HEK293 (cell line): ENCODE results near the gene SNAPIN.
A peak's percentile ranks its signal among the peaks of the same experiment; 100 is the strongest.

Source experiments
- CTCF ChIA-PET: fragments of 350-600 bp; formaldehyde crosslinking; extraction: SDS; loops from one replicate; lab custom pipeline; 2021; ENCODE audit warnings: antibody characterized with exemption; lab: Yijun Ruan, JAX
- POLR2A ChIA-PET: fragments of 300-600 bp; formaldehyde crosslinking; extraction: SDS; loops from one replicate; lab custom pipeline; 2020; ENCODE audit warnings: antibody characterized with exemption, inconsistent platforms; lab: Yijun Ruan, JAX
- H3K27ac ChIP-seq: fragments of 200-500 bp; sonication (Bioruptor generic); 2 replicates; pipeline ENCODE4 v1.5.1; 2014; ENCODE audit warnings: low read depth, low read length, control low read depth, inconsistent platforms; ENCODE audit errors: extremely low read depth
- H3K36me3 ChIP-seq, 2 experiments: fragments of 200-500 bp in 1 of 2; sonication (Bioruptor generic) in 1 of 2; 1 replicate in 1 of 2; 2 replicates in 1 of 2; pipeline ENCODE4 v1.5.1; 2014 to 2017; ENCODE audit warnings: inconsistent platforms in 2 of 2, low read length in 2 of 2; ENCODE audit not compliant: control insufficient read depth in 2 of 2, insufficient read depth in 1 of 2
- H3K4me1 ChIP-seq: fragments of 200-500 bp; sonication (Bioruptor generic); 2 replicates; pipeline ENCODE4 v1.5.1; 2014; ENCODE audit warnings: mild to moderate bottlenecking, low read length, inconsistent platforms; ENCODE audit not compliant: control insufficient read depth, insufficient read depth
- H3K4me3 ChIP-seq: 2 replicates; pipeline ENCODE4 v1.5.1; 2011; ENCODE audit warnings: low read depth, mild to moderate bottlenecking, control low read depth, low read length, moderate library complexity
- H3K9me3 ChIP-seq: fragments of 200-500 bp; sonication (Bioruptor generic); 2 replicates; pipeline ENCODE4 v1.5.1; 2014; ENCODE audit warnings: low read depth, low read length, inconsistent platforms; ENCODE audit not compliant: control insufficient read depth, insufficient read depth
- BCL11A ChIP-seq: fragments of 450-650 bp; formaldehyde crosslinking; IDR thresholded peaks from 2 replicates; pipeline ENCODE4 v1.5.1; 2016; ENCODE audit warnings: low read depth, missing biosample characterization, missing genetic modification characterization
- BCL11B ChIP-seq: fragments of 450-650 bp; formaldehyde crosslinking; IDR thresholded peaks from 2 replicates; pipeline ENCODE4 v1.5.1; 2016; ENCODE audit warnings: low read depth, missing biosample characterization, missing genetic modification characterization
- GLI4 ChIP-seq: fragments of 450-650 bp; formaldehyde crosslinking; IDR thresholded peaks from 2 replicates; pipeline ENCODE4 v1.5.1; 2016; ENCODE audit warnings: missing biosample characterization, missing genetic modification characterization
- GLIS1 ChIP-seq: fragments of 450-650 bp; formaldehyde crosslinking; IDR thresholded peaks from 2 replicates; pipeline ENCODE4 v1.5.1; 2016; ENCODE audit warnings: missing biosample characterization, missing genetic modification characterization
- IKZF3 ChIP-seq: fragments of 450-650 bp; IDR thresholded peaks from 2 replicates; pipeline ENCODE4 v1.5.0; 2018; ENCODE audit warnings: missing biosample characterization, mild to moderate bottlenecking, missing genetic modification characterization, moderate library complexity
- PATZ1 ChIP-seq: fragments of 450-650 bp; formaldehyde crosslinking; IDR thresholded peaks from 2 replicates; pipeline ENCODE4 v1.5.1; 2016; ENCODE audit warnings: missing biosample characterization, missing genetic modification characterization
- PRDM4 ChIP-seq: fragments of 450-650 bp; formaldehyde crosslinking; IDR thresholded peaks from 2 replicates; pipeline ENCODE4 v1.5.1; 2017; ENCODE audit warnings: missing biosample characterization, missing genetic modification characterization
- RBAK ChIP-seq: fragments of 450-650 bp; formaldehyde crosslinking; IDR thresholded peaks from 2 replicates; pipeline ENCODE4 v1.5.1; 2016; ENCODE audit warnings: missing biosample characterization, missing genetic modification characterization
- TRIM28 ChIP-seq: IDR thresholded peaks from 2 replicates; pipeline ENCODE4 v1.6.1; 2011; ENCODE audit warnings: low read length, control low read depth, borderline replicate concordance
- TSHZ1 ChIP-seq: fragments of 450-650 bp; formaldehyde crosslinking; IDR thresholded peaks from 2 replicates; pipeline ENCODE4 v1.5.1; 2016; ENCODE audit warnings: missing biosample characterization, missing genetic modification characterization, borderline replicate concordance
- ZBTB1 ChIP-seq: fragments of 450-650 bp; formaldehyde crosslinking; IDR thresholded peaks from 2 replicates; pipeline ENCODE4 v1.5.1; 2016; ENCODE audit warnings: missing biosample characterization, missing genetic modification characterization
- ZFP37 ChIP-seq: fragments of 450-650 bp; formaldehyde crosslinking; IDR thresholded peaks from 2 replicates; pipeline ENCODE4 v1.5.1; 2016; ENCODE audit warnings: missing biosample characterization, missing genetic modification characterization
- ZNF157 ChIP-seq: fragments of 450-650 bp; formaldehyde crosslinking; IDR thresholded peaks from 2 replicates; pipeline ENCODE4 v1.5.1; 2016; ENCODE audit warnings: missing biosample characterization, missing genetic modification characterization
- ZNF169 ChIP-seq: fragments of 450-650 bp; formaldehyde crosslinking; IDR thresholded peaks from 2 replicates; pipeline ENCODE4 v1.5.1; 2016; ENCODE audit warnings: missing biosample characterization, missing genetic modification characterization
- ZNF19 ChIP-seq: fragments of 450-650 bp; formaldehyde crosslinking; IDR thresholded peaks from 2 replicates; pipeline ENCODE4; 2016; ENCODE audit warnings: missing biosample characterization, missing genetic modification characterization, low read depth
- ZNF239 ChIP-seq: fragments of 450-650 bp; formaldehyde crosslinking; IDR thresholded peaks from 2 replicates; pipeline ENCODE4 v1.5.1; 2016; ENCODE audit warnings: missing biosample characterization, missing genetic modification characterization
- ZNF37A ChIP-seq: fragments of 450-650 bp; IDR thresholded peaks from 2 replicates; pipeline ENCODE4 v1.5.1; 2018; ENCODE audit warnings: missing biosample characterization, missing genetic modification characterization
- ZNF394 ChIP-seq: fragments of 450-650 bp; formaldehyde crosslinking; IDR thresholded peaks from 2 replicates; pipeline ENCODE4 v1.5.1; 2016; ENCODE audit warnings: missing biosample characterization, missing genetic modification characterization, mild to moderate bottlenecking, moderate library complexity, borderline replicate concordance
- ZNF426 ChIP-seq: fragments of 450-650 bp; formaldehyde crosslinking; IDR thresholded peaks from 2 replicates; pipeline ENCODE4 v1.5.1; 2017; ENCODE audit warnings: missing biosample characterization, missing genetic modification characterization, mild to moderate bottlenecking, inconsistent platforms, moderate library complexity
- ZNF544 ChIP-seq: fragments of 450-650 bp; formaldehyde crosslinking; IDR thresholded peaks from 2 replicates; pipeline ENCODE4 v1.5.0; 2017; ENCODE audit warnings: missing biosample characterization, missing genetic modification characterization
- ZNF560 ChIP-seq: fragments of 450-650 bp; formaldehyde crosslinking; IDR thresholded peaks from 2 replicates; pipeline ENCODE4 v1.5.1; 2017; ENCODE audit warnings: missing biosample characterization, missing genetic modification characterization, borderline replicate concordance
- ZNF580 ChIP-seq: fragments of 450-650 bp; formaldehyde crosslinking; IDR thresholded peaks from 2 replicates; pipeline ENCODE4 v1.5.1; 2016; ENCODE audit warnings: missing biosample characterization, missing genetic modification characterization
- ZNF654 ChIP-seq: fragments of 450-650 bp; formaldehyde crosslinking; IDR thresholded peaks from 2 replicates; pipeline ENCODE4 v1.5.1; 2016; ENCODE audit warnings: low read depth, missing biosample characterization, missing genetic modification characterization
- ZNF664 ChIP-seq: fragments of 450-650 bp; formaldehyde crosslinking; IDR thresholded peaks from 2 replicates; pipeline ENCODE4 v1.5.1; 2016; ENCODE audit warnings: missing biosample characterization, missing genetic modification characterization
- ZNF701 ChIP-seq: fragments of 450-650 bp; formaldehyde crosslinking; IDR thresholded peaks from 2 replicates; pipeline ENCODE4 v1.5.1; 2016; ENCODE audit warnings: missing biosample characterization, missing genetic modification characterization
- ZNF747 ChIP-seq: fragments of 450-650 bp; formaldehyde crosslinking; IDR thresholded peaks from 2 replicates; pipeline ENCODE4 v1.5.1; 2016; ENCODE audit warnings: missing biosample characterization, missing genetic modification characterization
- ZNF768 ChIP-seq: fragments of 450-650 bp; formaldehyde crosslinking; IDR thresholded peaks from 2 replicates; pipeline ENCODE4 v1.5.1; 2018; ENCODE audit warnings: missing biosample characterization, mild to moderate bottlenecking, missing genetic modification characterization
- ZNF843 ChIP-seq: fragments of 450-650 bp; formaldehyde crosslinking; IDR thresholded peaks from 2 replicates; pipeline ENCODE4 v1.5.1; 2016; ENCODE audit warnings: missing biosample characterization, missing genetic modification characterization

The SNAPIN gene

GRCh38 chr1:153659656-153660055 is 1.2 kb downstream of the SNAPIN start:
- POLR2A ChIA-PET: interaction anchor here (0.6 to 2.8 kb wide), 7 partner anchors 11 to 343 kb away, joined by 3 to 24 read pairs (median 5); partner anchors contain the start of genes CHTOP, S100A1 and S100A13
- CTCF ChIA-PET: interaction anchor here (0.8 to 2.4 kb wide), 2 partner anchors 49 to 149 kb away, joined by 5 to 9 read pairs; no protein-coding TSS in a partner anchor

GRCh38 chr1:153661111-153661708 is 2.7 kb downstream of the SNAPIN start:
- ChIA-PET POLR2A (interaction anchor here (0.6 to 1.5 kb wide), 5 partner anchors 14 to 415 kb away, joined by 3 to 6 read pairs (median 4); partner anchors contain the start of genes INTS3 and S100A13), CTCF (no interaction called here)
- H3K27ac ChIP-seq: no peak overlapping the region
- no peaks in the 10 kb centered on the region for H3K9me3 ChIP-seq
- H3K4me3 ChIP-seq: no peak overlapping the region
- H3K36me3 ChIP-seq: peaks cover 49 to 68% of the 10 kb centered on the region in 2 experiments
- 0 out of 2 replicates have a peak, but pooled peaks cover 2% of the 10 kb centered on the region for H3K4me1 ChIP-seq
- peak; percentile 75 for TF ChIP-seq PRDM4 (tag by site-specific recombination)
- TF ChIP-seq BCL11B (tag by site-specific recombination): no peak
- TF ChIP-seq ZNF544 (tag by site-specific recombination): no peak
- TF ChIP-seq GLIS1: peak; percentile 88
- TF ChIP-seq ZNF843: no peak
- TF ChIP-seq ZNF580 (tag by site-specific recombination): no peak
- TF ChIP-seq ZNF768: no peak
- no peak for TF ChIP-seq ZNF426 (tag by site-specific recombination)
- no peak for TF ChIP-seq ZNF157 (tag by site-specific recombination)
- peak; percentile 52; the same call in 1 of the 2 replicates for TF ChIP-seq IKZF3
- TF ChIP-seq ZFP37: no peak
- TF ChIP-seq ZNF664 (tag by site-specific recombination): no peak
- no peak for TF ChIP-seq ZNF701

More at GRCh38 chr1:153659656-153660055, 1.2 kb downstream of the SNAPIN start:
- TF ChIP-seq ZNF664 (tag by site-specific recombination): no peak
- no peak for TF ChIP-seq TSHZ1 (tag by site-specific recombination)
- no peak for TF ChIP-seq ZNF654 (tag by site-specific recombination)
- TF ChIP-seq ZNF19: no peak
- TF ChIP-seq TRIM28: no peak
- no peak for TF ChIP-seq ZNF560 (tag by site-specific recombination)
- TF ChIP-seq ZNF37A: no peak
- no peak for TF ChIP-seq BCL11A
- TF ChIP-seq ZNF169 (tag by site-specific recombination): no peak
- no peak for TF ChIP-seq PATZ1 (tag by site-specific recombination)
- TF ChIP-seq ZNF239: no peak
- TF ChIP-seq ZBTB1 (tag by site-specific recombination): no peak
- no peak for TF ChIP-seq RBAK (tag by site-specific recombination)
- TF ChIP-seq ZNF394 (tag by site-specific recombination): no peak
- TF ChIP-seq GLI4 (tag by site-specific recombination): no peak
- TF ChIP-seq ZNF747 (tag by site-specific recombination): no peak
- no peaks in the 10 kb centered on the region for H3K9me3 ChIP-seq
- no peak overlapping the region for H3K27ac ChIP-seq
- H3K4me1 ChIP-seq: 0 out of 2 replicates have a peak, but pooled peaks cover 2% of the 10 kb centered on the region
- H3K4me3 ChIP-seq: peak overlapping the region; percentile 87
- peaks cover 33 to 53% of the 10 kb centered on the region in 2 experiments for H3K36me3 ChIP-seq
